HG03442 (cell line): Measurements from ENCODE around the gene PHF20.
"Not testable (repeated sequence)": the region's sequence is repeated elsewhere in the genome, so short reads cannot be mapped to it uniquely, and the experiment has no call there.

Experiments used
- ATAC-seq: cut with Tn5 transposase; IDR thresholded peaks from one replicate; pipeline ENCODE4 v1.9.1; 2021; ENCODE audit warnings: mild to moderate bottlenecking, moderate library complexity; ENCODE audit not compliant: unreplicated experiment

PHF20 gene

GRCh38 chr20:35910254-35910653 lies 138.4 kb downstream of the PHF20 start:
- ATAC-seq, result no peak

GRCh38 chr20:35912881-35913280 lies 141.1 kb downstream of the PHF20 start:
- no peak for ATAC-seq

GRCh38 chr20:35917077-35917476 lies 145.3 kb downstream of the PHF20 start:
- no peak for ATAC-seq

GRCh38 chr20:35918021-35918420 lies 146.2 kb downstream of the PHF20 start:
- no peak for ATAC-seq

GRCh38 chr20:35920523-35920922 lies 148.7 kb downstream of the PHF20 start:
- no peak for ATAC-seq

- no peak for ATAC-seq
Measured at GRCh38 chr20:35929301-35929700, 157.5 kb downstream of the PHF20 start.

- no peak for ATAC-seq
Measured at GRCh38 chr20:35934050-35934449, 162.2 kb downstream of the PHF20 start.

GRCh38 chr20:35939264-35939663 lies 167.4 kb downstream of the PHF20 start:
- ATAC-seq, result no peak

- no peak for ATAC-seq
Measured at GRCh38 chr20:35941620-35942019, 169.8 kb downstream of the PHF20 start.

- no peak for ATAC-seq
Measured at GRCh38 chr20:35942243-35942642, 170.4 kb downstream of the PHF20 start.

GRCh38 chr20:35947489-35947888 lies 175.7 kb downstream of the PHF20 start:
- ATAC-seq, result no peak

GRCh38 chr20:35947907-35948306 lies 176.1 kb downstream of the PHF20 start:
- no peak for ATAC-seq

GRCh38 chr20:35950093-35950492 lies 178.3 kb downstream of the PHF20 start:
- no peak for ATAC-seq

- ATAC-seq, result not testable (repeated sequence)
Measured at GRCh38 chr20:35952080-35952479, 180.3 kb downstream of the PHF20 start.

- ATAC-seq, result no peak
Measured at GRCh38 chr20:35952480-35953386, 180.9 kb downstream of the PHF20 start.

- peak; percentile 15 for ATAC-seq
Measured at GRCh38 chr20:35953387-35954199, 181.8 kb downstream of the PHF20 start.

GRCh38 chr20:35954200-35954906 lies 182.5 kb downstream of the PHF20 start, which contains the start of gene SCAND1:
Gene SCAND1 (minus strand): TSS chr20:35954502. CDS start chr20:35954284, 218 bp downstream.
- peak; percentile 89 for ATAC-seq

- no peak for ATAC-seq
Measured at GRCh38 chr20:35954907-35955251, 183.1 kb downstream of the PHF20 start.

- ATAC-seq, result no peak
Measured at GRCh38 chr20:35956616-35957015, 184.8 kb downstream of the PHF20 start.

GRCh38 chr20:35959291-35959690 lies 187.5 kb downstream of the PHF20 start:
- ATAC-seq, result not testable (repeated sequence)

GRCh38 chr20:35963878-35964277 lies 192.1 kb downstream of the PHF20 start:
- no peak for ATAC-seq
